Calu3 (cell line): ENCODE data around the gene FAF1. TPM values are rescaled to one million over a fixed set of nuclear protein-coding genes. Genes with fewer than 3 reads are reported as not detected.

Experiments
- BruUV-seq: library from RNA; stranded (reverse); fragments of 400-500 nt; replicated peaks from 2 replicates; lab custom pipeline; 2021; lab: Mats Ljungman, UMichigan
- CTCF ChIA-PET: fragments of 300-600 bp; sonication (Branson Sonifier 250); formaldehyde crosslinking; loops from one replicate; lab custom pipeline; 2022; ENCODE audit warnings: antibody characterized with exemption; lab: Charles Lee
- DNase-seq: peaks from one replicate; pipeline ENCODE4 v3.0.0; 2022
- H3K27ac Mint-ChIP-seq: one replicate; pipeline ENCODE4 v1.8.0; 2022; ENCODE audit warnings: mixed read lengths; ENCODE audit not compliant: unreplicated experiment
- H3K27me3 Mint-ChIP-seq: one replicate; pipeline ENCODE4 v1.8.0; 2022; ENCODE audit warnings: mixed read lengths; ENCODE audit not compliant: unreplicated experiment
- H3K36me3 Mint-ChIP-seq: one replicate; pipeline ENCODE4 v1.8.0; 2022; ENCODE audit warnings: mild to moderate bottlenecking, moderate library complexity, mixed read lengths; ENCODE audit not compliant: insufficient read depth, unreplicated experiment
- H3K4me1 Mint-ChIP-seq: one replicate; pipeline ENCODE4 v1.8.0; 2022; ENCODE audit warnings: mild to moderate bottlenecking, low read depth, mixed read lengths; ENCODE audit not compliant: unreplicated experiment
- H3K4me3 Mint-ChIP-seq: one replicate; pipeline ENCODE4 v1.8.0; 2022; ENCODE audit warnings: mild to moderate bottlenecking, low read depth, moderate library complexity, mixed read lengths; ENCODE audit not compliant: unreplicated experiment
- H3K9me3 Mint-ChIP-seq: one replicate; pipeline ENCODE4 v1.8.0; 2022; ENCODE audit warnings: low read depth, mixed read lengths; ENCODE audit not compliant: unreplicated experiment
- intact Hi-C: fragments of 100-400 bp; cut with micrococcal nuclease; formaldehyde crosslinking; loops from one replicate; pipeline ENCODE4 v1.10.0; 2022; ENCODE audit not compliant: unreplicated experiment
- total RNA-seq: library from RNA; stranded (reverse); gene quantifications from 2 replicates; pipeline ENCODE4 v1.2.3, GENCODE V29; 2022
- TF ChIP-seq, protein P1 (sequence below): fragments of 200-600 bp; IDR thresholded peaks from one replicate; pipeline ENCODE4 v1.8.0; 2022; ENCODE audit warnings: antibody characterized with exemption; ENCODE audit not compliant: unreplicated experiment

Gene FAF1
- total RNA-seq, 1 experiment from 2014 or later = 104 TPM

DNA sequence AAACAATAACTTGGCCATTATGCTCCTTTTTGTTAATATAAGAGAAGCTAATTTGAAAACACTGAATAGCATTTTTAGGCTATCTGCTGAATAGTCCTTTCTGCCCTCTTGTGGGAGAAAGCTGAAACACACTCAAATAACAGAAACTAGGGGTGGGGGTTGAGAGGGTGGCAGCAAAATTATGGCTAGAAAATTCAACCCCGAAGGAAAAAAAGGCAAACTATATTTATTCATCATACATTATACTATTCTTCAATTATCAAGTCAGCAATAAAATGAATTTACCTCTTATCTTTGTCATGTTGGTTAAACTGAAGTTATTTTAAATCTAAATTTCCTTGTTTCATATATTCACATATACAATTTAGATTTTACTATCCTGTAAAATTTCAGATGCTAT lies 255.9 kb downstream of the FAF1 start:
- Mint-ChIP-seq H3K4me3 (no peak overlapping the region), H3K9me3 (no peaks in the 10 kb centered on the region), H3K36me3 (peaks cover 5% of the 10 kb centered on the region), H3K4me1 (no peaks in the 10 kb centered on the region), H3K27me3 (no peaks in the 10 kb centered on the region), H3K27ac (no peak overlapping the region)
- peak; percentile 43 for DNase-seq
- no TSS peak for BruUV-seq
- intact Hi-C loops = loop anchor here (1.0 to 2.0 kb wide), 2 partner anchors 84 to 335 kb away; no protein-coding TSS in a partner anchor
- CTCF ChIA-PET = interaction anchor here (0.9 to 4.5 kb wide), 2 partner anchors 84 to 99 kb away, joined by 3 to 51 read pairs; no protein-coding TSS in a partner anchor
- TF ChIP-seq, protein P1, sequence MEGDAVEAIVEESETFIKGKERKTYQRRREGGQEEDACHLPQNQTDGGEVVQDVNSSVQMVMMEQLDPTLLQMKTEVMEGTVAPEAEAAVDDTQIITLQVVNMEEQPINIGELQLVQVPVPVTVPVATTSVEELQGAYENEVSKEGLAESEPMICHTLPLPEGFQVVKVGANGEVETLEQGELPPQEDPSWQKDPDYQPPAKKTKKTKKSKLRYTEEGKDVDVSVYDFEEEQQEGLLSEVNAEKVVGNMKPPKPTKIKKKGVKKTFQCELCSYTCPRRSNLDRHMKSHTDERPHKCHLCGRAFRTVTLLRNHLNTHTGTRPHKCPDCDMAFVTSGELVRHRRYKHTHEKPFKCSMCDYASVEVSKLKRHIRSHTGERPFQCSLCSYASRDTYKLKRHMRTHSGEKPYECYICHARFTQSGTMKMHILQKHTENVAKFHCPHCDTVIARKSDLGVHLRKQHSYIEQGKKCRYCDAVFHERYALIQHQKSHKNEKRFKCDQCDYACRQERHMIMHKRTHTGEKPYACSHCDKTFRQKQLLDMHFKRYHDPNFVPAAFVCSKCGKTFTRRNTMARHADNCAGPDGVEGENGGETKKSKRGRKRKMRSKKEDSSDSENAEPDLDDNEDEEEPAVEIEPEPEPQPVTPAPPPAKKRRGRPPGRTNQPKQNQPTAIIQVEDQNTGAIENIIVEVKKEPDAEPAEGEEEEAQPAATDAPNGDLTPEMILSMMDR = peak; percentile 78

DNA sequence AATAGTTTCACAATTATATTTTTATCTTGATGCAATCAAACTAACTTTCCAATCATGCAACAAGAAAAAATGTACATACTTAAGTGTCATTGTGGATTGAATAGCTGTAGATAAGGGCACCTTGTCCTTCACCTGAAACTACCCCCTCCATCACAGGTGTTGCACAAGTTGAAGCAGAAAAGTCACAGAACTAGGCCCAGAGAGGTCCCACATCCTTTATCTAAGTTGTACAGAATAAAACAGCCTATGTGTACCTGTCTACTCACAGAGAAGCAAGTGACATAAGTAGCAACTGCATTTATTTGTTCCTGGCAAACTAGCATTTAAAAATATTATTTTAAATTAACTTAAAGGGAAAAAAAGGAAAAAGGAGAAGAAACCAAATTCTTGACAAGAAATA lies 256.8 kb downstream of the FAF1 start:
- H3K9me3 Mint-ChIP-seq = no peaks in the 10 kb centered on the region
- intact Hi-C loops = no loop called here
- peaks cover 2% of the 10 kb centered on the region for H3K4me1 Mint-ChIP-seq
- TF ChIP-seq, protein P1 = no peak
- no peak overlapping the region for H3K27ac Mint-ChIP-seq
- no peak for DNase-seq
- H3K4me3 Mint-ChIP-seq = no peak overlapping the region
- CTCF ChIA-PET = interaction anchor here (1.0 to 4.5 kb wide), 2 partner anchors 9 to 83 kb away, joined by 5 to 51 read pairs; no protein-coding TSS in a partner anchor
- BruUV-seq = no TSS peak
- no peaks in the 10 kb centered on the region for H3K27me3 Mint-ChIP-seq
- peaks cover 5% of the 10 kb centered on the region for H3K36me3 Mint-ChIP-seq

DNA sequence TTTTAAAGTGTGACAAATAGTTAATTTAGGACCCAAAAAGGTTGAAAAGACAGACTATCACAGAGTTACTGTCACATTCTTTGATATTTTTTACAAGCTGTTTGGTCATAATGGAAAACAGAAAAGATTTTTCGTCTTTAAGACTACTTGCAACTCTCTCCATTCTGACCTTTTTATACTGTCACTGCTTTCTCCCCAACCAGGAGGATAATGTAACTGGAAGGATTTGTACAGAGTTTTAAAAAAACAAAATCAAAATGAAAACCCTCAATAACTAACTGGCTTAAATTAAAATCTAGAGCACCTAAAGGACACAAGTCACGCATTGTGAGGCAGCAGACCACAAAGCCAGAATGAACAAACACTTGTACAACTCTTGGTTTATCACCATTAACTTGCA lies 257.7 kb downstream of the FAF1 start:
- CTCF ChIA-PET = interaction anchor here (4.5 kb wide), 1 partner anchor 82 kb away, joined by 51 read pairs; no protein-coding TSS in a partner anchor
- Mint-ChIP-seq H3K4me1 (peaks cover 9% of the 10 kb centered on the region), H3K27ac (no peak overlapping the region), H3K9me3 (no peaks in the 10 kb centered on the region), H3K36me3 (peaks cover 5% of the 10 kb centered on the region), H3K27me3 (no peaks in the 10 kb centered on the region), H3K4me3 (no peak overlapping the region)
- no TSS peak for BruUV-seq
- intact Hi-C loops = no loop called here
- no peak for DNase-seq
- TF ChIP-seq, protein P1 = no peak

DNA sequence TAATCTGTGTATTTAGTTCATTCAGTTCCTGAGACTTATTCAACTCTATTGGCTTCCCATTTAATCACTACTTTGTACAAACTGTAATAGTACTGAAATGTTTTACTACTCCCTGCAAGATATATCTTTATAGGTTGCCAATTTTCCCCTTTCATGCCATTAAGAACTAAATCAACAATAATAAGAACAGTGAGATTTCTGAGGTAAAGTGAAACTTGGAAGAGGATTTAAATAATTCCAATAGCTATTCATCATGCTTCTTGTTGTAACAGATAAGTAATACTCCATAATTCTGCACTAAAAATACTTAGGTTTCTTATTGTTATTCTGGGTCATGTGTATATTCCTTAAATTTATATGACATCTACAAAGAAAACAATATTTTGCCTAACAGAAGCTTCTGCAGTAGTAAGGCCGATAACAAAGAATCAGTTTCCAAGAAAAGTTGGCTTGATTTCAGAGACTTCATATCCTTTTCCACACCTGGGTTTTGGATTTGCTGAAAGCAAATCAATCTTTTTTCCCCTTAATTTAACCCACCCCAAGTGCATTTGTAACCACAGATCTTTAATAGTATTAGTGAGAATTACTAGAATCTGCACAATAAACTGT lies 258.3 kb downstream of the FAF1 start:
- H3K4me3 Mint-ChIP-seq = no peak overlapping the region
- DNase-seq = no peak
- TF ChIP-seq, protein P1 = no peak
- no TSS peak for BruUV-seq
- H3K9me3 Mint-ChIP-seq = no peaks in the 10 kb centered on the region
- peaks cover 5% of the 10 kb centered on the region for H3K36me3 Mint-ChIP-seq
- peaks cover 9% of the 10 kb centered on the region for H3K4me1 Mint-ChIP-seq
- H3K27me3 Mint-ChIP-seq = no peaks in the 10 kb centered on the region
- CTCF ChIA-PET = no interaction called here
- intact Hi-C loops = no loop called here
- H3K27ac Mint-ChIP-seq = no peak overlapping the region
